IPS-20b (cell line): ENCODE results near the gene SH2D3A.
"Not testable (repeated sequence)": the region's sequence is repeated elsewhere in the genome, so short reads cannot be mapped to it uniquely, and the experiment has no call there.

Experiments used
- H3K27ac ChIP-seq: one replicate; pipeline ENCODE4 v1.5.1; 2013; ENCODE audit warnings: low read length
- H3K27me3 ChIP-seq: 2 replicates; pipeline ENCODE4 v1.6.1; 2013; ENCODE audit warnings: mild to moderate bottlenecking, low read length, inconsistent platforms; ENCODE audit not compliant: insufficient read depth
- H3K36me3 ChIP-seq: 2 replicates; pipeline ENCODE4 v1.6.1; 2013; ENCODE audit warnings: low read depth, mild to moderate bottlenecking, inconsistent platforms, low read length, moderate library complexity; ENCODE audit not compliant: insufficient read depth
- H3K4me1 ChIP-seq: 2 replicates; pipeline ENCODE4 v1.6.1; 2013; ENCODE audit warnings: mild to moderate bottlenecking, control low read depth, inconsistent platforms, low read length, moderate library complexity; ENCODE audit not compliant: insufficient read depth
- H3K4me3 ChIP-seq: 2 replicates; pipeline ENCODE4 v1.5.1; 2013; ENCODE audit warnings: mild to moderate bottlenecking, low read length, inconsistent platforms
- H3K9ac ChIP-seq: 2 replicates; pipeline ENCODE4 v1.6.1; 2013; ENCODE audit warnings: low read depth, mild to moderate bottlenecking, inconsistent platforms, low read length, moderate library complexity
- H3K9me3 ChIP-seq: 2 replicates; pipeline ENCODE4 v1.6.1; 2013; ENCODE audit warnings: mild to moderate bottlenecking, low read depth, low read length, inconsistent platforms; ENCODE audit not compliant: insufficient read depth

Gene SH2D3A

DNA sequence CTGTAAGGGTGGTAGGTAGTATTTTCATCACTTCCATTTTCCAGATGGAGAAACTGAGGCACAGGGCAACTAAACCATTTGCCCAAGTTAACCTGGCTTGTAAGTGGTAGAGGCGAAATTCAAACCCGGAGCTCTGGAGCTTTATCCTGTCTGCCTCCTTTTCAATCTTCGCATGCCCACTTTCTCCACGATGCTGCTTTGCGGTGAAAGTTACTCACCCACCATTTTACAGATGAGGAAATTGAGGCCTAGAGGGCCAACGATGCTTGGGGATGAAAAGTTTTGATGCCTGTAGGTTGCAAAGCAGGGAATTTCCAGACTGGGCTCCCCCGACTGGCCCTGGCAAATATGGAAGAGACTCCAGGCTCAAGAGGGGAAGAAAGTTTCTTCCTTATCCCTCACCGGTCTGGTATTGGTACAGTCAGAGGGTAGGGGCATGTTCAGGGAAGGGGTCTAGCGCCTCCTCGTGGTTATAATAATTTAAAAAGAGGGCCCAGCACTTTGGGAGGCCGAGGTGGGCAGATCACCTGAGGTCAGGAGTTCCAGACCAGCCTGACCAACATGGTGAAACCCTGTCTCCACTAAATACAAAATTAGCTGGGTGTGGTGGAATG lies 1.9 kb upstream of the SH2D3A start:
- Histone ChIP-seq H3K9ac (no peak overlapping the region), H3K36me3 (no peaks in the 10 kb centered on the region), H3K9me3 (no peaks in the 10 kb centered on the region), H3K27me3 (peaks cover 14% of the 10 kb centered on the region; the same call in 1 of the 2 replicates), H3K4me3 (no peak overlapping the region), H3K4me1 (peaks cover 5% of the 10 kb centered on the region; the same call in 1 of the 2 replicates), H3K27ac (no peak overlapping the region)

DNA sequence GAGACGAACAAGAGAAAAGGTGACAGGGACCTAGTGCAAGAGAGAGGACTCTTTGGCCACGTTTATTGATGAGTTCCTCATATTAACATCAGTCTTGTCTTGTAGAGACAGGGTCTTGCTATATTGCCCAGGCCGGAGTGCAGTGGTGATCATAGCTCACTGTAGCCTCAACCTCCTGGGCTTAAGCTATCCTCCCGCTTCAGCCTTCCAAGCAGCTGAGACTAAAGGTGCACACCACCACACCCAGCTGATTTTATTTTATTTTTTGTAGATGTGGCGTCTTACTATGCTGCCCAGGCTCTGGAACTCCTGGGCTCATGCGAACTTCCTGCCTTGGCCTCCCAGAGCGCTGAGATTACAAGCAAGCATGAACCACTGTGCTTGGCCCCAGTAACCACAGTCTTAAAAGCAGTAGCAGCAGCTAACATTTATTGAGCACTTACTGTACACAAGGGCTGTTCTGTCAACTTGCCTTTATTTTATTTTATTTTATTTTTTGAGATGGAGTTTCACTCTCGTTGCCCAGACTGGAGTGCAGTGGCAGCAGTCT lies 1.1 kb upstream of the SH2D3A start:
- Histone ChIP-seq H3K4me3 (peak overlapping the region; percentile 88), H3K27ac (no peak overlapping the region), H3K27me3 (peaks cover 14% of the 10 kb centered on the region; the same call in 1 of the 2 replicates), H3K9me3 (no peaks in the 10 kb centered on the region), H3K4me1 (peaks cover 5% of the 10 kb centered on the region; the same call in 1 of the 2 replicates), H3K36me3 (no peaks in the 10 kb centered on the region), H3K9ac (no peak overlapping the region)

GRCh38 chr19:6767081-6767356 lies 216 bp downstream of the SH2D3A start:
- Histone ChIP-seq H3K36me3 (no peaks in the 10 kb centered on the region), H3K9ac (peak overlapping the region; percentile 36; the same call in 1 of the 2 replicates), H3K27me3 (peaks cover 14% of the 10 kb centered on the region; the same call in 1 of the 2 replicates), H3K9me3 (no peaks in the 10 kb centered on the region), H3K4me1 (peaks cover 5% of the 10 kb centered on the region; the same call in 1 of the 2 replicates), H3K27ac (no peak overlapping the region), H3K4me3 (peak overlapping the region; percentile 88)

GRCh38 chr19:6766357-6767080 lies 716 bp downstream of the SH2D3A start:
- Histone ChIP-seq H3K4me1 (peaks cover 5% of the 10 kb centered on the region; the same call in 1 of the 2 replicates), H3K27ac (no peak overlapping the region), H3K4me3 (peak overlapping the region; percentile 88), H3K9ac (peak overlapping the region; percentile 36; the same call in 1 of the 2 replicates), H3K9me3 (no peaks in the 10 kb centered on the region), H3K27me3 (peaks cover 14% of the 10 kb centered on the region; the same call in 1 of the 2 replicates), H3K36me3 (no peaks in the 10 kb centered on the region)

DNA sequence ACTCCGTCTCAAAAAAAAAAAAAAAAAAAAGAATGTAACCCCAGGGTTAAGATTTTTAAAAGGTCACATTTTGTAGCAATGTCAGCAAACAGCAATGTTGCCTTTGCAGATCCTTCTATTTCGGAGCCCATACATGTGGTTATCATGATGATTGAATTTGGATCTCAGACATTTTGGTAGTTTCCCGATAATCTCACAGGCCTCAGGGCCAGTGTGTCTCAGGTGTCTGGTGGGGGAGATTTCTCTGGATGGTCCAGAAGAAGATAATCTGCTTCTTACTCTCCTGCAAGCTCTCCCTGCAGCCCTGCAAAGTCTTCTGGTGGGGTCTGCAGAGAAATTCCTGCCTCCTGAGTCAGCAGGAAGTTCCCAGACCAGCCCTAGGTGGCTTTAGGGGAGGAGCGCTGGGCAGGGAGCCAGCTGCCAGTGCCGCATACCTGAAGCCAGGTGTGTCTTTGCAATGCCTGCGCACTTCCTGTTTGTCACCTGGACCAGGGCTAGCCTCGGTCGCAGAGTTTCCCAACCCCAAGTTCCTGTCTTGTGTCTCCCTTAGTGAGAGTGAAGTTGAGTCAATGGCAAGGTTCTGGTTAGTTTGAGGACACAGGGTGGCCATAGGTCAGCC lies 1.4 kb downstream of the SH2D3A start:
- Histone ChIP-seq H3K36me3 (no peaks in the 10 kb centered on the region), H3K9me3 (no peaks in the 10 kb centered on the region), H3K4me1 (peaks cover 5% of the 10 kb centered on the region; the same call in 1 of the 2 replicates), H3K27ac (no peak overlapping the region), H3K9ac (peak overlapping the region; percentile 36; the same call in 1 of the 2 replicates), H3K27me3 (peaks cover 14% of the 10 kb centered on the region; the same call in 1 of the 2 replicates), H3K4me3 (peak overlapping the region; percentile 88)

GRCh38 chr19:6762253-6762797 lies 4.9 kb downstream of the SH2D3A start:
- H3K36me3 ChIP-seq, H3K9me3 ChIP-seq, H3K4me3 ChIP-seq, H3K27ac ChIP-seq, H3K9ac ChIP-seq, H3K4me1 ChIP-seq: not testable (repeated sequence)
- H3K27me3 ChIP-seq = peaks cover 14% of the 10 kb centered on the region; the same call in 1 of the 2 replicates

GRCh38 chr19:6761053-6761676 lies 6.1 kb downstream of the SH2D3A start:
- H3K4me3 ChIP-seq = no peak overlapping the region
- no peak overlapping the region for H3K27ac ChIP-seq
- peaks cover 3% of the 10 kb centered on the region; the same call in 1 of the 2 replicates for H3K27me3 ChIP-seq
- peaks cover under 1% of the 10 kb centered on the region; the same call in 1 of the 2 replicates for H3K4me1 ChIP-seq
- no peaks in the 10 kb centered on the region for H3K36me3 ChIP-seq
- no peaks in the 10 kb centered on the region for H3K9me3 ChIP-seq
- H3K9ac ChIP-seq = no peak overlapping the region

GRCh38 chr19:6760606-6761005 lies 6.6 kb downstream of the SH2D3A start:
- Histone ChIP-seq H3K9me3 (no peaks in the 10 kb centered on the region), H3K27me3 (no peaks in the 10 kb centered on the region), H3K27ac (no peak overlapping the region), H3K36me3 (no peaks in the 10 kb centered on the region), H3K9ac (no peak overlapping the region), H3K4me1 (no peaks in the 10 kb centered on the region), H3K4me3 (no peak overlapping the region)

DNA sequence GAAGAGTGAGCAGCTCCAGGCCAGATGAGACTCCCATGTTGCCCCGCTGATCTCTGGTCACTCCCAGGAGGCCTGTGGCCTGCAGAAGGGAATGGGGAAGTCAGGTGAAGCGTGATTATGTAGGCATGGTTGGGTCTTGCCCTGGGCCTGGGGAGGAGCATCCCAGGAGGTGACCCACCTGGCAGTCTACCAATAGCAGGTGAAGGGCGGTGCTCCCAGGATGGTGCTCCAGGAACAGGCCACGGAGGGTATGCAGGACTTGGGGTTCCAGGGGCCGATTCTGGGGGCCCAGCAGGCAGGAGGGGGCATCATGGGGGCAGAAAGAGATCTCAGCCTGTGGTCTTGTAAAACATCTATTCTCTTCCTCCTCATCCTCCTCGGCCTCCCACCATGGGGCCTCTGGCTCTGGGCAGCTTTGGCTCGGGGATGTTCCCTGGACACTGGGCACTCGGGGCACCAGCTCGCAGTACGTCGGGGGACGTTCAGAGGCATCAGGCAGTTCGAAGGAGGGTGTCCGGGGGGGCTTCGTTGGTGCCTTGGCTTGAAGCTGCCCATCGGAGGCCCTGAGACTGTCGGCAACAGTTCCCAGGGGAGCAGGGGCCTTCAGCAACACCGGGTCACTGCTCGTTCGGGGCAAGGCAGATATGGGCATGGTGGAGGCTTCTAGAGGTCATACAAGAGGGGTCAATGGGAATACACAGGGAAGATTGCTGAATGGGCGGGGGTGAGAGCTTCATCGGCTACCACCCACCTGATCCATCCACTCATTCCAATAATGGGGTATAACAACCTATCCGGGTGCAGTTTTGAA lies 12.4 kb downstream of the SH2D3A start:
- H3K36me3 ChIP-seq = peaks cover 29% of the 10 kb centered on the region
- no peak overlapping the region for H3K27ac ChIP-seq
- no peak overlapping the region for H3K9ac ChIP-seq
- H3K27me3 ChIP-seq = no peaks in the 10 kb centered on the region
- no peak overlapping the region for H3K4me3 ChIP-seq
- H3K4me1 ChIP-seq = peaks cover 4% of the 10 kb centered on the region; the same call in 1 of the 2 replicates
- no peaks in the 10 kb centered on the region for H3K9me3 ChIP-seq

DNA sequence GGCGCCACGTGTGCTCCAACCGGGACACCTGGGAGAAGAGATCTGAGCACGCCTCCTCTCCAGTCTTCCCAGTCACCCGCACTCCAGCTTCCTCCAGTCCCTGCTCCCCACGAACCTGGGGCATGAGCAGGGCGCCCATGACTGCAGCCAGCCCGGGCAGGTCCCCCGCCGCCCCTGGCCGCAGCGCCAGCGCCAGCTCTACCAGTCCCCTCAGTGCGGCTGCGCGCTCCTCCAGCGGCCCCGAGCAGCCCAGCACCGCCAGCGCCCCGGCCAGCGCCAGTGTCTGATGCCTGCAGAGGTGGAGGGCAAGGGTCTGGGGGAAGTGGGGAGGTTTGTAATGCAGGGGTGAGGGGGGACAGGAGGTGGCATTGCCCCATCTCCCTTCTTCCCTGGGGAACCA lies 13.1 kb downstream of the SH2D3A start:
- no peak overlapping the region for H3K4me3 ChIP-seq
- H3K27me3 ChIP-seq = no peaks in the 10 kb centered on the region
- H3K4me1 ChIP-seq = peaks cover 4% of the 10 kb centered on the region; the same call in 1 of the 2 replicates
- H3K9ac ChIP-seq = no peak overlapping the region
- peaks cover 36% of the 10 kb centered on the region for H3K36me3 ChIP-seq
- H3K9me3 ChIP-seq = no peaks in the 10 kb centered on the region
- H3K27ac ChIP-seq = no peak overlapping the region
